Measurements from ENCODE around the gene FAM83E. TPM values are rescaled to one million over a fixed set of nuclear protein-coding genes. Genes with fewer than 3 reads are reported as not detected.

FAM83E gene
- total and polyA plus RNA-seq, 2 donors (not counting 1 experiment from before 2014, with no cell fraction given): 0.15 to 4.1 TPM

- intact Hi-C loops (cut with micrococcal nuclease): no loop called here
- DNase-seq (no peak), ATAC-seq (ENCODE audit: low read depth) (no peak)
- Histone ChIP-seq H3K9ac (ENCODE audit: low read length) (no peak overlapping the region), H3K4me3 (ENCODE audit: control extremely low read depth in 1 of 5, extremely low read depth in 1 of 5, insufficient read depth in 1 of 5, low read depth in 2 of 5, low read length in 4 of 5) (no peak overlapping the region), H3K36me3 (replicated peaks in 1 of 2; ENCODE audit: control extremely low read depth in 1 of 2, control insufficient read depth in 1 of 2, extremely low read depth in 1 of 2, insufficient read depth in 2 of 2, low read length in 1 of 2) (no peaks in the 10 kb centered on the region), H3K9me3 (ENCODE audit: control extremely low read depth in 1 of 3, control insufficient read depth in 2 of 3, insufficient read depth in 1 of 3, low read length in 2 of 3) (no peaks in the 10 kb centered on the region), H3K4me2 (replicated peaks; ENCODE audit: low read depth, low read length, poor library complexity, severe bottlenecking) (no peak overlapping the region), H3K27me3 (replicated peaks in 1 of 4; ENCODE audit: control extremely low read depth in 1 of 4, control insufficient read depth in 3 of 4, insufficient read depth in 4 of 4, low read length in 3 of 4) (peaks cover 0 to 10% (median 0%) of the 10 kb centered on the region in 4 experiments), H3K27ac (ENCODE audit: low read length in 2 of 2) (no peak overlapping the region), H3K4me1 (ENCODE audit: control insufficient read depth in 2 of 2, insufficient read depth in 2 of 2, low read length in 2 of 2) (no peaks in the 10 kb centered on the region), H2AFZ (ENCODE audit: insufficient read depth, low read depth, low read length, poor library complexity, severe bottlenecking) (no peak overlapping the region), H4K20me1 (ENCODE audit: control insufficient read depth, insufficient read depth, low read length, poor library complexity, severe bottlenecking) (no peaks in the 10 kb centered on the region), H3K79me2 (ENCODE audit: control insufficient read depth, insufficient read depth, low read length) (no peaks in the 10 kb centered on the region)
- ChIA-PET POLR2A (no interaction called here), CTCF (no interaction called here)
- TF ChIP-seq EZH2 (IDR thresholded peaks at IDR 0.05; ENCODE audit: borderline replicate concordance, insufficient read depth, low read depth, low read length, poor library complexity, severe bottlenecking) (no peak), CTCF (IDR thresholded peaks at IDR 0.05) (no peak)
- 97% methylated on average over 4 of the region's 5 CpGs for WGBS (ENCODE audit: insufficient coverage)
- H3K27me3 Mint-ChIP-seq: peaks cover 15% of the 10 kb centered on the region
- no peak overlapping the region for H3K4me3 Mint-ChIP-seq
- H3K9me3 Mint-ChIP-seq (ENCODE audit: insufficient read depth): no peaks in the 10 kb centered on the region
- H3K4me1 Mint-ChIP-seq: no peaks in the 10 kb centered on the region
- H3K27ac Mint-ChIP-seq: no peak overlapping the region
These were observed 43.3 kb downstream of the FAM83E start for GRCh38 chr19:48571378-48572162.

- no peak for TF ChIP-seq EZH2 (IDR thresholded peaks at IDR 0.05; ENCODE audit: borderline replicate concordance, insufficient read depth, low read depth, low read length, poor library complexity, severe bottlenecking)
- no peak for TF ChIP-seq CTCF (IDR thresholded peaks at IDR 0.05)
- ATAC-seq (ENCODE audit: low read depth): no peak
- no peak overlapping the region for H3K9ac ChIP-seq (ENCODE audit: low read length)
- no peak overlapping the region for H3K4me2 ChIP-seq (replicated peaks; ENCODE audit: low read depth, low read length, poor library complexity, severe bottlenecking)
- WGBS (ENCODE audit: insufficient coverage): 77% methylated on average over 8 of the region's 11 CpGs
- no peak overlapping the region for H3K27ac Mint-ChIP-seq
- H3K27me3 ChIP-seq (replicated peaks in 1 of 4; ENCODE audit: control extremely low read depth in 1 of 4, control insufficient read depth in 3 of 4, insufficient read depth in 4 of 4, low read length in 3 of 4): peaks cover 0 to 10% (median 0%) of the 10 kb centered on the region in 4 experiments
- POLR2A ChIA-PET: interaction anchor here (0.7 kb wide), 1 partner anchor 312 kb away, joined by 3 read pairs; no protein-coding TSS in a partner anchor
- no peaks in the 10 kb centered on the region for H3K36me3 ChIP-seq (replicated peaks in 1 of 2; ENCODE audit: control extremely low read depth in 1 of 2, control insufficient read depth in 1 of 2, extremely low read depth in 1 of 2, insufficient read depth in 2 of 2, low read length in 1 of 2)
- no peaks in the 10 kb centered on the region for H3K79me2 ChIP-seq (ENCODE audit: control insufficient read depth, insufficient read depth, low read length)
- H3K9me3 Mint-ChIP-seq (ENCODE audit: insufficient read depth): no peaks in the 10 kb centered on the region
- no peak overlapping the region for H3K4me3 Mint-ChIP-seq
- H3K27me3 Mint-ChIP-seq: peaks cover 15% of the 10 kb centered on the region
- H3K27ac ChIP-seq (ENCODE audit: low read length in 2 of 2): no peak overlapping the region
- intact Hi-C loops (cut with micrococcal nuclease): no loop called here
- CTCF ChIA-PET: no interaction called here
- H3K4me1 Mint-ChIP-seq: no peaks in the 10 kb centered on the region
- H3K4me1 ChIP-seq (ENCODE audit: control insufficient read depth in 2 of 2, insufficient read depth in 2 of 2, low read length in 2 of 2): no peaks in the 10 kb centered on the region
- no peaks in the 10 kb centered on the region for H4K20me1 ChIP-seq (ENCODE audit: control insufficient read depth, insufficient read depth, low read length, poor library complexity, severe bottlenecking)
- H3K9me3 ChIP-seq (ENCODE audit: control extremely low read depth in 1 of 3, control insufficient read depth in 2 of 3, insufficient read depth in 1 of 3, low read length in 2 of 3): no peaks in the 10 kb centered on the region
- DNase-seq: no peak
- no peak overlapping the region for H2AFZ ChIP-seq (ENCODE audit: insufficient read depth, low read depth, low read length, poor library complexity, severe bottlenecking)
- no peak overlapping the region for H3K4me3 ChIP-seq (ENCODE audit: control extremely low read depth in 1 of 5, extremely low read depth in 1 of 5, insufficient read depth in 1 of 5, low read depth in 2 of 5, low read length in 4 of 5)
These were observed 45.1 kb downstream of the FAM83E start for GRCh38 chr19:48569814-48570213.

Measured in B cell (primary cell).